Measurements from ENCODE around the gene TOP3A. TPM values are rescaled to one million over a fixed set of nuclear protein-coding genes. Genes with fewer than 3 reads are reported as not detected.

Gene TOP3A
- total RNA-seq, 1 experiment from 2014 or later: 52.2 TPM

DNA sequence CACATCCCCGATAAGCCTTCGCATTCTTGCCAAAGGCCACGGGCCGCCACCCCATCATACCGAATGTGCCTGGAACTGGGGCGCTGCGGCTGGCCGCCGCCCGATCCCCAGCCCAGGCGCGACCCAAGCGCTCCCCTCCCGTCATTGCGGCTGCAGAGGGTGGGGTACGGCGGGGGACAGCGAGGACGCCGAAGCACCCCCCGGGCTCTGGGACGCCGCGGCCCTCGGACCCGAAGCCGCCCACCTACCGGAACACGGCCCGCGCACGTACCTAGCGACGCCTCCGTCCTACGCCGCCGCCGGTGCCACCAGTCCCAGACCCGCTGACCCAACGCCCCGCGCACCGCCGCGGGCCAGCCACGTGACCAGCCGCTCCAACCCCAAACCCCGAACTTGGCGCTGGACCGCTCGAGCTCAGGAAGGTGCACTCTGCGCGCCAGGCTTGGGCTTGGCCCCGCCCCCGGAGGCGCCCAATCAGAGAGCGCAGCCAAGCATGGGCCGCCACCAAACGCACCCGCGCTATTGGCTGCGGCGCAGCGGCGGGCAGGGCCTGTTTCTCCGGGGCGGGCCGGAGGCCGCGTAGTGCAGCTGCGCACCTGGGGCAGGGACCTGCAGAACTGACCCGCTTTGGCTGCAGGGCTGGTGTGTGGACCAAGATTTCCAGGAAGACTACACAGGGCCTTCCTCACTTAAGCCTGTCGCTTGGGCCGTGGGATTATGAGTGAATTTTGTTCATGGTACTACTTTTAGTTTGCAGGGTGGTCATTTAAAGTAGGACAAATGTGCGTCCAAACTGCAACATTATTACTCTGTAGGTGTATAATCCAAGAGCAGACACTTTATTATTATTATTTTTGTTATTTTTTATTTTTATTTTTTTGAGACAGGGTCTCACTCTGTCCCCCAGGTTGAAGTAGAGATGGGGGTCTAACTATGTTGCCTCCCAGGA, 48.6 kb upstream of the TOP3A start, which contains the start of gene SHMT1:
TSS of gene SHMT1 (minus strand) at position 450 of the 949 bp plus-strand sequence. CDS start 7,569 bp downstream, outside the sequence.
- no peak for TF ChIP-seq EZH2 (IDR thresholded peaks at IDR 0.05; ENCODE audit: low read depth)
- TF ChIP-seq, protein P1, sequence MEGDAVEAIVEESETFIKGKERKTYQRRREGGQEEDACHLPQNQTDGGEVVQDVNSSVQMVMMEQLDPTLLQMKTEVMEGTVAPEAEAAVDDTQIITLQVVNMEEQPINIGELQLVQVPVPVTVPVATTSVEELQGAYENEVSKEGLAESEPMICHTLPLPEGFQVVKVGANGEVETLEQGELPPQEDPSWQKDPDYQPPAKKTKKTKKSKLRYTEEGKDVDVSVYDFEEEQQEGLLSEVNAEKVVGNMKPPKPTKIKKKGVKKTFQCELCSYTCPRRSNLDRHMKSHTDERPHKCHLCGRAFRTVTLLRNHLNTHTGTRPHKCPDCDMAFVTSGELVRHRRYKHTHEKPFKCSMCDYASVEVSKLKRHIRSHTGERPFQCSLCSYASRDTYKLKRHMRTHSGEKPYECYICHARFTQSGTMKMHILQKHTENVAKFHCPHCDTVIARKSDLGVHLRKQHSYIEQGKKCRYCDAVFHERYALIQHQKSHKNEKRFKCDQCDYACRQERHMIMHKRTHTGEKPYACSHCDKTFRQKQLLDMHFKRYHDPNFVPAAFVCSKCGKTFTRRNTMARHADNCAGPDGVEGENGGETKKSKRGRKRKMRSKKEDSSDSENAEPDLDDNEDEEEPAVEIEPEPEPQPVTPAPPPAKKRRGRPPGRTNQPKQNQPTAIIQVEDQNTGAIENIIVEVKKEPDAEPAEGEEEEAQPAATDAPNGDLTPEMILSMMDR (conservative IDR thresholded peaks at IDR 0.05): no peak
- H2AFZ ChIP-seq: peak within 1 kb of the TSS; percentile 89
- CTCF ChIA-PET: no interaction called here
- no peaks in the 10 kb centered on the region for H3K27me3 ChIP-seq (ENCODE audit: insufficient read depth, low read depth)
- intact Hi-C loops (cut with micrococcal nuclease; ENCODE audit: unreplicated experiment): loop anchor here (2.0 kb wide), 1 partner anchor 13 kb away; the partner anchor contains the start of gene EVPLL
- H3K4me3 ChIP-seq: peak within 1 kb of the TSS; percentile 75
- H3K9me3 ChIP-seq (ENCODE audit: insufficient read depth, low read depth): no peaks in the 10 kb centered on the region
- DNase-seq: peak; percentile 88 to 99
- H3K27ac ChIP-seq: peak within 1 kb of the TSS; percentile 24; the same call in 1 of the 2 replicates
- H3K36me3 ChIP-seq (ENCODE audit: low read depth): no peaks in the 10 kb centered on the region
- no peaks in the 10 kb centered on the region for H4K20me1 ChIP-seq (ENCODE audit: insufficient read depth)
- BruUV-seq (replicated peaks): no TSS peak
- peaks cover 26% of the 10 kb centered on the region for H3K79me2 ChIP-seq (ENCODE audit: low read depth)
- H3K4me1 ChIP-seq (replicated peaks; ENCODE audit: insufficient read depth): peaks cover 10% of the 10 kb centered on the region
- H3K4me2 ChIP-seq: peak within 1 kb of the TSS; percentile 86
- no peaks in the 10 kb centered on the region for H3K9me2 ChIP-seq (ENCODE audit: insufficient read depth)
- H3F3A ChIP-seq (ENCODE audit: insufficient read depth, low read depth): peaks cover 14% of the 10 kb centered on the region
- POLR2A ChIA-PET (ENCODE audit: unreplicated experiment): interaction anchor here (0.5 to 1.1 kb wide), 3 partner anchors 14 to 641 kb away, joined by 3 to 4 read pairs (median 3); no protein-coding TSS in a partner anchor

DNA sequence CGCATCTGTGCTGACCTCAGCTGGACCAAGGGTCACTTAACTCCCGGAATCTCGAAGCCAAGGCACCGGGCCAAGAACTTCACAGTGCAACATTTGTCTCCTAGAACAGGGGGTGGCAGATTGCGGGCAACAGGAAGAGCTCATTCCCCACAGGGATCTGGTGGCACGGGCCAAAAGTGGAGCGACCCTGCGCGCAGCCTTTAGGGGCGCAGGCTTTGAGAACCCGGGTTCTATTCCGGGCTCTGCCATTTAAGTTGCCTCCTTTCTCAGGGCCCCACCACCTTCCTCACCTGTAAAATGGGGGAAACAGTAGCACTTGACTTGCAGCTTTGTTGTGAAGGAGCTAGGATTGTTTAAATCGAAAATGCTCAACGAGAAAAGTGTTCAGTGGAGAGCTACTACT, 47.9 kb upstream of the TOP3A start:
- no TSS peak for BruUV-seq (replicated peaks)
- H4K20me1 ChIP-seq (ENCODE audit: insufficient read depth): no peaks in the 10 kb centered on the region
- peak overlapping the region; percentile 24; the same call in 1 of the 2 replicates for H3K27ac ChIP-seq
- peaks cover 20% of the 10 kb centered on the region for H3F3A ChIP-seq (ENCODE audit: insufficient read depth, low read depth)
- H3K4me1 ChIP-seq (replicated peaks; ENCODE audit: insufficient read depth): peaks cover 14% of the 10 kb centered on the region
- no peaks in the 10 kb centered on the region for H3K9me2 ChIP-seq (ENCODE audit: insufficient read depth)
- peak overlapping the region; percentile 86 for H3K4me2 ChIP-seq
- H3K79me2 ChIP-seq (ENCODE audit: low read depth): peaks cover 26% of the 10 kb centered on the region
- H2AFZ ChIP-seq: peak overlapping the region; percentile 89
- peak; percentile 89 to 91 for DNase-seq
- H3K36me3 ChIP-seq (ENCODE audit: low read depth): no peaks in the 10 kb centered on the region
- CTCF ChIA-PET: interaction anchor here (0.6 kb wide), 1 partner anchor 1082 kb away, joined by 17 read pairs; no protein-coding TSS in a partner anchor
- POLR2A ChIA-PET (ENCODE audit: unreplicated experiment): interaction anchor here (0.5 to 1.1 kb wide), 6 partner anchors 14 to 1386 kb away, joined by 3 to 8 read pairs (median 4); partner anchors contain the start of gene ALDH3A1
- peak overlapping the region; percentile 75 for H3K4me3 ChIP-seq
- intact Hi-C loops (cut with micrococcal nuclease; ENCODE audit: unreplicated experiment): loop anchor here (2.0 kb wide), 1 partner anchor 14 kb away; the partner anchor contains the start of gene EVPLL
- no peaks in the 10 kb centered on the region for H3K9me3 ChIP-seq (ENCODE audit: insufficient read depth, low read depth)
- TF ChIP-seq EZH2 (IDR thresholded peaks at IDR 0.05; ENCODE audit: low read depth): no peak
- TF ChIP-seq, protein P1 (conservative IDR thresholded peaks at IDR 0.05): no peak
- no peaks in the 10 kb centered on the region for H3K27me3 ChIP-seq (ENCODE audit: insufficient read depth, low read depth)

All from PC-9 (cell line).